HG03460 (cell line): ENCODE results near the gene TMEM87A.
"Not testable (repeated sequence)": the region's sequence is repeated elsewhere in the genome, so short reads cannot be mapped to it uniquely, and the experiment has no call there.

Experiments
- ATAC-seq: cut with Tn5 transposase; IDR thresholded peaks from one replicate; pipeline ENCODE4 v1.9.1; 2021; ENCODE audit not compliant: unreplicated experiment

Gene TMEM87A, protein sequence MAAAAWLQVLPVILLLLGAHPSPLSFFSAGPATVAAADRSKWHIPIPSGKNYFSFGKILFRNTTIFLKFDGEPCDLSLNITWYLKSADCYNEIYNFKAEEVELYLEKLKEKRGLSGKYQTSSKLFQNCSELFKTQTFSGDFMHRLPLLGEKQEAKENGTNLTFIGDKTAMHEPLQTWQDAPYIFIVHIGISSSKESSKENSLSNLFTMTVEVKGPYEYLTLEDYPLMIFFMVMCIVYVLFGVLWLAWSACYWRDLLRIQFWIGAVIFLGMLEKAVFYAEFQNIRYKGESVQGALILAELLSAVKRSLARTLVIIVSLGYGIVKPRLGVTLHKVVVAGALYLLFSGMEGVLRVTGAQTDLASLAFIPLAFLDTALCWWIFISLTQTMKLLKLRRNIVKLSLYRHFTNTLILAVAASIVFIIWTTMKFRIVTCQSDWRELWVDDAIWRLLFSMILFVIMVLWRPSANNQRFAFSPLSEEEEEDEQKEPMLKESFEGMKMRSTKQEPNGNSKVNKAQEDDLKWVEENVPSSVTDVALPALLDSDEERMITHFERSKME

DNA sequence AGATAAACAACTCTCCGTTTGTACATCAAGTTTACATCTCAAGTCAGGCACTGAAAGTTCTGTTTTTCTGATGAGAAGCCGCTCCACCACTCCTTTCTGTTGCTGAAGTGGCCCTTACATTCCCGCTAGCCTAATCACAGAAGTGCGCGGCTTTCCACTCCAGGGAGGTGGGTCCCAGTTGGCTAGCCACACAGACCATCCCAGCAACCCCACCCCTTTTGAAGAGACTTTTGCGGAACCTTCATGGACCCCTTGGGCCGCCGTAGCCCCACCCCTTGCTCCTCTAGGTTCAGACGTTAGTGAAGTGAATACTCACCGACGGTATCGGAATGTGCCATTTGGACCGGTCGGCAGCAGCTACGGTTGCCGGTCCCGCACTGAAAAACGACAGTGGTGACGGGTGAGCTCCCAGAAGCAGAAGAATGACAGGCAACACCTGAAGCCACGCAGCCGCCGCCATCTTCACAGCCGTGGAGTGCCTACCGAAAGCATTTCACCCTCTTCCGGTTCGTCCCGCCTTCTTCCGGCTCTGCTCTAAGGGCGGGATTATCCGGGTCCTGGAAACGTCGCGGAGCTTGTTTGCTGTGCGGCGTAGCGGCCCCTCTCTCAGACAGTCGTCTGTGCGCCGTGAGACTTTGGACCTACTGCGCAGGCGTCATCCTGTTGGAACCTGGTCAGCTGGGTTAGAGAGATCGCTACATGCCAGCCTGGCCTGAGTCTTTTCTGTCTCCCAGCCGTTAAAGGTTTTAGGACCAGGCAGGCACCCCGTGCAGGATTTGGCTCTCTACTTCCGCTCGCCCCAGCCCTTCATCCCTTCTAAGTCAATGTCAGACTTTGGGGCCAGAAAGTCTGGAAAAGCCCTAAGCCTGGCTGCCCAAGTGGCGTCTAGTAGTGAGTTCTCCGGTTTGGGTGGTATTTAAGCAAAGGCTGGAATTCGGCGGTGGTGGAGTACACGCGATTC lies at the start of gene TMEM87A, which contains the start of gene GANC:
TMEM87A (minus strand) TSS at position 495 of the 961 bp plus-strand sequence; CDS start at position 460, 35 bp downstream.
GANC (plus strand) TSS at position 263 of the 961 bp plus-strand sequence. CDS start 1,281 bp downstream, outside the sequence.
- peak; percentile 89 for ATAC-seq

GRCh38 chr15:42319206-42319605 lies 46.0 kb upstream of the TMEM87A start:
- ATAC-seq, result no peak

DNA sequence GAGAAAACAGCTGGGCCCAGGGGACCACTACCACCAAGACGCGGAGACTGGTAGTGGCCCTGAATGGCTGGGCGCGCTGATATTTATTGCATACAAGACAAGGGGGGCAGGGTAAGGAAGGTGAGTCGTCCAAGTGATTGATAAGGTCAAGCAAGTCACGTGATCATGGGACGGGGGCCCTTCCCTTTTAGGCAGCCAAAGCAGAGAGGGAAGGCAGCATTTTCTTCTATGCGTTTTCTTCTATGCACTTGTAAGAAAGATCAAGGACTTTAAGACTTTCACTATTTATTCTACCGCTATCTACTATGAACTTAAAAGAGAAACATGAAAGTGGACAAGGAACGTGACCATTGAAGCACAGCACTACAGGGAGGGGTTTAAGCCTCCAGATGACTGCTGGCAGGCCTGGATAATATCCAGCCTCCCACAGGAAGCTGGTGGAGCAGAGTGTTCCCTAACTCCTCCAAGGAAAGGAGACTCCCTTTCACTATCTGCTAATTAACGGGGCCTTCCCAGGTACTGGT lies 43.1 kb upstream of the TMEM87A start:
- not testable (repeated sequence) for ATAC-seq

DNA sequence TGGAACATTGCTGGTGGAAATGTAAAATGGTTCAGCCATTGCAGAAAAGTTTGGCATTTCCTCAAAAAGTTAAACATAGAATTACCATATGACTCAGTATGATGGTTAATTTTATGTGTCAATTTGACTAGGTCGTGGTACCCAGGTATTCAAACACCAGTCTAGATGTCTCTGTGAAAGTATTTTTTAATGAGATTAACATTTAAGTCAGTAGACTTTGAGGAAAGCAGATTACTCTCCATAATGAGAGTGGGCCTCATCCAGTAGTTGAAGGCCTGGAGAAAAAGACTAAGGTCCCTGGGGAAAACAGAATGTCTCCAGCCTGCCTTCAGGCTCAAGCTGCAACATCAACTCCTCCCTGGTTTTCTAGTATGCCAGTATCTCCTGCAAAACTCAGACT lies 42.3 kb upstream of the TMEM87A start:
- no peak for ATAC-seq

DNA sequence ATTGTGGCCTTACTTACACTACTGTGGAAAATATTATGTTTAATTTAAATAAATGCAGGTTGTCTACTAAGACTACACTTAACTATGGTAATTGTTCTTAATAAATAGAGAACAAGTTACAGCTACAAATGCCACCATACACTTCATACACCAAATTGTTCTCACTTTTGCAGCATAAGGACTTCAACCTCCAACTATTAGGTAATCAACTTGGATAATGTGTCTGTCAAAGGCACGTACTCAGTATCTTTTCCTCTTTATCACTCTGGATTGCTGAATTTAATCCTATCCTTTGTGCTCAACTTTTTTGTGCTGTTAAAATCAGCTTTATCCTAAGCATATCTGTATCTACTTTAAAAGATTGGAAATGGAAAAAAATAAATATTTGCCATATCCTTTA lies 41.6 kb upstream of the TMEM87A start:
- ATAC-seq, result no peak

- no peak for ATAC-seq
Measured at GRCh38 chr15:42313463-42313862, 40.2 kb upstream of the TMEM87A start.

DNA sequence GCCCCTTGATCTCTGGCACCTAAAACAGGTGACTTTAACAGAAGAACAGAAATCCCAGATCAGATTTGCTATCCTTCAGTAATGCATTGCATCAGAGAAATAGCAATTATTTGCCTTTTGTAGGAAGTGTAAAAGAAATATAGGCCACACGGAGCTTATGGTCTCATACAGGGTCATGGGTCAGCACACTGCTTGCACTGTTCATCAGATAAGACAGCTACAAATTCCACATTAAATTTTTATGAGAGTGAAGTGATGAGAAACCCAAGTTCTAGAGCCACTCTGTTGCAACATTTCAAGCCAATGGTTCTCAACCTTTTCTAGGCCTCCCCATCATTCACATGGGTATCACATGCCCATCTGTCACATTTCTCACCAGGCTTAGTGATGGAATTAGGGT lies 33.4 kb upstream of the TMEM87A start:
- no peak for ATAC-seq

DNA sequence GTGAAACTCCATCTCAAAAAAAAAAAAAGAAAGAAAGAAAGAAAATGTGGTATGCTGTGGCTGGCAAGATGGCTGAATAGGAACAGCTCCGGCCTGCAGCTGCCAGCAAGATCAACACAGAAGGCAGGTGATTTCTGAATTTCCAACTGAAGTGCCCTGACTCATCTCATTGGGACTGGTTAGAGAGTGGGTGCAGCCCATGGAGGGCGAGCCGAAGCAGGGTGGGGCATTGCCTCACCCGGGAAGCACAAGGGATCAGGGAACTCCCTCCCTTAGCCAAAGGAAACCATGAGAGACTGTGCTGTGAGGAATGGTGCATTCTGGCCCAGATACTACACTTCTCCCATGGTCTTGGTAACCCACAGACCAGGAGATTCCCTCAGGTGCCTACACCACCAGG lies 27.8 kb upstream of the TMEM87A start:
- ATAC-seq, result not testable (repeated sequence)

DNA sequence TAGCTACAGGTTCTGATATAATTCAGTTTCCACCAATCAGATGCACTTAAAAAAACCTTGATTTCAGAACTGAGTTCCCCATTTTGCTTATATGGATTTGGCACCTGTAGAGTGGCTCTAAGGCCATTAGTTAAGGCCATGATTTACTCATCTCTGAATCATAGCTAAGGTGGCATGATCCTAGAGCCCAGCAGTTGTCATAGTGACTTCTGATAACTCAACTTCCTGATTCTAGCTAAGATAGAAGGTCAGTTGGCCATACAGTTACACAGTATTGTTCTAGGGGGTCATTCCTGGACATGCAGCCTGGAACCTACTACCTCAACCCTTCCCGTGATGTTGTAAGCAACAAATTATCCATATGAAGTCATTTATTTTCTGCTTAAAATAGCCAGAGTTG lies 15.9 kb upstream of the TMEM87A start:
- ATAC-seq, result no peak

DNA sequence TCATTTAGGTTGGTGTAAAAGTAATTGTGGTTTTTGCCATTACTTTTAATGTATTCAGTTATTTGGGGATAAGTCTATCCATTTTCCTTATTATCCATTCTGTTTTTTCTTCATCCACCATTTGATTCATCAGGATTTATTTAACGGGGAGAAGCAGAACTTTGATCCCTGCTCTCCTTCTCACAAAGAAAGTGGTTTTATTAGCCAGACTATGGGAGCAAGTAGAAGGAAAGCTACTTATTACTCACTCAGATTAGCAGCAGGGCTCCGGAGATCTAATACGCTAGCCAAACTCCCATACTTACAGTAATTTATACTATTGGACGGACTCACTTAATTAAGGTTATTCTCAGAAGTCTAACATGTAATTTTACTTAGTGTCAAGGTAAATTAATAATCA lies 14.7 kb upstream of the TMEM87A start:
- no peak for ATAC-seq

- ATAC-seq, result no peak
Measured at GRCh38 chr15:42286445-42287029, 13.3 kb upstream of the TMEM87A start.

DNA sequence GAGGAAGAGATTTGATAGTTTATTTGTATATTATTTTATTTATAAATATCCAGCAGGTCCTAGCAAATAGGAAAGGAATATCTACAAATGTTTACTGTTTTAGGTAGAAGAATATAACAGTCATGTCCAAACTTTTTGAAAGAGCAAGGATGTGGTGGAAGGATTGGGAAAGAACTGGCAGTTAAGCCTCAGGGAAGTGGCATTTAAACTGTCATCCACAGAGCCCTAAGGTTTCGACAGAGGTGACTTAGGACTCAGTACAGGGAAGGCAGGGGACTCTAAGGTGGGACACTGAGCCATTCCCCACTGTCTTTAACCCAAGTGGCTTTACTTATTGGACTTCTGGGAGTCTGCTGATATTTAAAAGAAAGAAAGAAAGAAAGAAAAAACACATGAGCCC lies 11.8 kb upstream of the TMEM87A start:
- no peak for ATAC-seq

DNA sequence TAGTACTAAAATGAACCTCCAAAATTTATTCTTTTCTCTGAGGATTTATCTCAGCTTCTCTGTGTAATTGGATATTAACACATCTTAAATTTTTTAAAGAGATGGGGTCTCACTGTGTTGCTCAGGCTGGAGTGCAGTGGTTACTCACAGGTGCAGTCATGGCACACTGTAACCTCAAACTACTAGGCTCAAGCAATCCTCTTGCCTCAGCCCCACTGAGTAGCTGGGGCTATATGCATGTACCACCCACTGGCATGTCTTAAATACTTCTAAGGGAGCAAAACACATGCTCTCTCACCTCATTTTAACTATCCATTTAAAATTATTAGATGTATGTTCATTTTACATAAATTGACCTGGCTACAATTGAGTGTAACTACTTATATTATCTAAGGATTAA lies 11.3 kb upstream of the TMEM87A start:
- ATAC-seq, result no peak

DNA sequence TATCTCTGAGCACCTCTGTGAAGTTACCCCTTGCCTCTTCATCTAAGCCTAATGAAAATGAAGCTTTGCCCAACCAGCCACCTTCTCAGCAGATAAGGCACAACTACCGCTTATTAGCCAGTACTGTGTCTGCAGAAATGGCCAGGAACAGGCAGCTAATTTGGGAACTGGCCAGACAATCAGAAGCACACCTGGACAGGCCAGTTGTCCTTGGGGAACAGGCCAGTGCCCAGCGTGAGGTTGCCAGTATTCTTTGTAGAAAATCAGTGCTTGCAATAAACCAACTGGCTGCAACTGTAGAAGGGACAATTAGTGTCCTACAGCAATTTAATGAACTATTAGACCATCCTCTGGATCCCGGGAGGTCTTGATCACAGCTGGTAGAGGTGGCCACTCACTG lies 10.4 kb upstream of the TMEM87A start:
- ATAC-seq, result no peak

GRCh38 chr15:42282926-42283325 lies 9.7 kb upstream of the TMEM87A start:
- no peak for ATAC-seq

DNA sequence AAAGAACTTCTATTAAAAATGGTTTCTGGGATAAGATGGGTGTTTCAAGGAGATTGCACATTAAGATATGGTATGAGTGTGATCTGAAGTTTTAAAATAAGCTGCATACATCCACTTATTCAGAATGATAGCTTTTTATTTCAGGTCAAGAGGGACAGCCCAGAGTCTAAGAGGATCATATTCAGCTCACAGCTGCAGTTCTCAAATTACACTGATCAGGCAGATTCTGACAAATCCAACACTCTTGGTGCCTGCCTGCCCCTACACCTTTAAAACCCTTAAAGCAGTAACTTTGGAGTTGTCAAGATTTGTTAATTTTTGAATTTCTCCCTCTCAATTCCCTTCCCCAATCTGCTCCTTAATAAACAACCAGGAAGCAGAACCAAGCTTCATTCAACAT lies 9.1 kb upstream of the TMEM87A start:
- no peak for ATAC-seq

GRCh38 chr15:42279234-42279723 lies 6.0 kb upstream of the TMEM87A start:
- no peak for ATAC-seq

GRCh38 chr15:42276762-42277161 lies 3.5 kb upstream of the TMEM87A start:
- ATAC-seq, result no peak

DNA sequence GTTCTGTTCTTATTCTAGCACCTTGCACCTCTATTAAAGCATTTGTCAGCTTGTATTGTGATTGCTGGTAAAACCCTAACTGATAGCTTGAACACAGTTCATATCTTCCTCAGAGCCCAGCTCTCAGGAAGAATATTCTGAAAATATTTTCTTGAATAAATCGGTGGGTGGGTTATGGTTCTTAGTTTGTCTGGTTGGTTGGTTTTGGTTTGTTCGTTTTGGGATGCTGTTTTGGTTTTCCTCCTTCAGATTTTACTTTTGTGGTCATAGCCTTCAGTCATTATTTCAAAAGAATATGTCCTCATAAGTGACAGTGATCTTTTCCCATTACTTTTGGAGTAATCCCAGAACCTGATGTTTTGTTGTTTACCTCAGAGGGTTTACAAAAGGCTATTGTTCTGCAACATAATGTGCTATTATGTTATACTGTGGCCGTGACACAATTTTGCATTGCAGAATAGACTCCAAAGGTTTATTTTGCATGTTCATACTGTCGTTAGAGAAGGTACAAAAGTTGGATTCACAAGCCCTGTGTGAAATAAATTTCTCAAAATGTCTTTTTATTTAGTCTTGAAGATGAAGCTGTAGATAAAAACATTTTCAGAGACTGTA lies 2.7 kb upstream of the TMEM87A start:
- no peak for ATAC-seq

- no peak for ATAC-seq
Measured at GRCh38 chr15:42274702-42274989, 1.4 kb upstream of the TMEM87A start.
